Measurements from ENCODE around the gene ZFR2.
"Not testable (repeated sequence)": the region's sequence is repeated elsewhere in the genome, so short reads cannot be mapped to it uniquely, and the experiment has no call there.

The ZFR2 gene

GRCh38 chr19:3904233-3904632, 35.4 kb upstream of the ZFR2 start:
- DNase-seq (ENCODE audit: low read depth) = no peak
- TF ChIP-seq, protein P1, sequence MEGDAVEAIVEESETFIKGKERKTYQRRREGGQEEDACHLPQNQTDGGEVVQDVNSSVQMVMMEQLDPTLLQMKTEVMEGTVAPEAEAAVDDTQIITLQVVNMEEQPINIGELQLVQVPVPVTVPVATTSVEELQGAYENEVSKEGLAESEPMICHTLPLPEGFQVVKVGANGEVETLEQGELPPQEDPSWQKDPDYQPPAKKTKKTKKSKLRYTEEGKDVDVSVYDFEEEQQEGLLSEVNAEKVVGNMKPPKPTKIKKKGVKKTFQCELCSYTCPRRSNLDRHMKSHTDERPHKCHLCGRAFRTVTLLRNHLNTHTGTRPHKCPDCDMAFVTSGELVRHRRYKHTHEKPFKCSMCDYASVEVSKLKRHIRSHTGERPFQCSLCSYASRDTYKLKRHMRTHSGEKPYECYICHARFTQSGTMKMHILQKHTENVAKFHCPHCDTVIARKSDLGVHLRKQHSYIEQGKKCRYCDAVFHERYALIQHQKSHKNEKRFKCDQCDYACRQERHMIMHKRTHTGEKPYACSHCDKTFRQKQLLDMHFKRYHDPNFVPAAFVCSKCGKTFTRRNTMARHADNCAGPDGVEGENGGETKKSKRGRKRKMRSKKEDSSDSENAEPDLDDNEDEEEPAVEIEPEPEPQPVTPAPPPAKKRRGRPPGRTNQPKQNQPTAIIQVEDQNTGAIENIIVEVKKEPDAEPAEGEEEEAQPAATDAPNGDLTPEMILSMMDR (conservative IDR thresholded peaks at IDR 0.05; ENCODE audit: low read depth, low read length) = no peak
- no peak overlapping the region for H3K4me3 ChIP-seq (ENCODE audit: low read depth, low read length)

GRCh38 chr19:3902317-3902973, 33.6 kb upstream of the ZFR2 start:
- H3K4me3 ChIP-seq (ENCODE audit: low read depth, low read length) = no peak overlapping the region
- TF ChIP-seq, protein P1 (conservative IDR thresholded peaks at IDR 0.05; ENCODE audit: low read depth, low read length) = no peak
- DNase-seq (ENCODE audit: low read depth) = no peak

DNA sequence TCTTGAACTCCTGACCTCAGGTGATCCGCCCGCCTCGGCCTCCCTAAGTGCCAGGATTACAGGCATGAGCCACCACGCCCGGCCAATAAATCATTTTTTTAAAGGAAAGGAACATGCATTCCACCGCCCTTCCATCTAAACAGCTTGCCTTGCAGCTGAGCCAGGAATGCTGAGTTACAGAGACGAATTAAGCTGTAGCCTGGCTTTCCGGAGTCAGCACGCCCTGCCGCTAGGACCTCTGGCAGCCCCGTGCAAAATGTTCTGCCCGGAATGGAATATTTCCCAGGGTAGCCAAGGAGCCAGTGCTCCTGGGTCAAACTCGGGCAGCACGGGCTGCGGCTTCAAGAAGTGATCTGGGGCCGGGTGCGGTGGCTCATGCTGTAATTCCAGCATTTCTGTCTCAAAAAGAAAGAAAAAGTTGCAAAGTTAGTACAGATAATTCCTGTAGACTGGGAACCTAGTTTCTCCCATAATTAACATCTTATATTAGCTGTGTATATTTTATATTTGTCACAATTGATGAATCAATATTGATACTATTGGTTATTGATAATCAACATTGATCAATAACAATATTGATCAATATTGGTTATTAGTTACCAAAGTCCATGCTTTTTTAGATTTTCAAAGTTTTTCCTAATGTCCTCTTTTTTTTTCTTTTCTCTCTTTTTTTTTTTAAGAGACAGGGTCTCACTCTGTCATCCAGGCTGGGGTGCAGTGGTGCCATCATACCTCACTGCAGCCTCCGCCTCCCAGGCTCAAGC, 30.9 kb upstream of the ZFR2 start:
- TF ChIP-seq, protein P1 (conservative IDR thresholded peaks at IDR 0.05; ENCODE audit: low read depth, low read length) = no peak
- no peak overlapping the region for H3K4me3 ChIP-seq (ENCODE audit: low read depth, low read length)
- no peak for DNase-seq (ENCODE audit: low read depth)

GRCh38 chr19:3898426-3898825, 29.6 kb upstream of the ZFR2 start:
- DNase-seq (ENCODE audit: low read depth) = no peak
- TF ChIP-seq, protein P1 (conservative IDR thresholded peaks at IDR 0.05; ENCODE audit: low read depth, low read length) = no peak
- H3K4me3 ChIP-seq (ENCODE audit: low read depth, low read length) = no peak overlapping the region

DNA sequence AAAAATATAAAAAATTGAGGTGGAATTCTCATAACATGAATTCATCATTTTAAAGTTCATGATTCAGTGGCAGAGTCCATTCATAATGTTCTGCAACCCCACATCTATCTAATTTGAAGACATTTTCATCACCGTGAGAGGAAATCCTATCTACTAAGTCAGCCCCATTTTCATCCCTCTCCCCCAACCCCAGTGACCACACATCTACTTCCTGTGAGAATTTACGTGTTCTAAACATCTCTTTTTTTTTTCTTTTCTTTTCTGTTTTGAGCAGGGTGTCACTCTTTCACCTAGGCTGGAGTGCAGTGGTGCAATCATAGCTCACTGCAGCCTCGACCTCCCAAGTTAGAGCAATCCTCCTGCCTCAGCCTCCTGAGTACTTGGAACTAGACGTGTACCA, 29.1 kb upstream of the ZFR2 start:
- no peak overlapping the region for H3K4me3 ChIP-seq (ENCODE audit: low read depth, low read length)
- no peak for DNase-seq (ENCODE audit: low read depth)
- TF ChIP-seq, protein P1 (conservative IDR thresholded peaks at IDR 0.05; ENCODE audit: low read depth, low read length) = no peak

- H3K4me3 ChIP-seq (ENCODE audit: low read depth, low read length) = no peak overlapping the region
- DNase-seq (ENCODE audit: low read depth) = no peak
- TF ChIP-seq, protein P1 (conservative IDR thresholded peaks at IDR 0.05; ENCODE audit: low read depth, low read length) = no peak
These were observed 26.9 kb upstream of the ZFR2 start for GRCh38 chr19:3895788-3896187.

DNA sequence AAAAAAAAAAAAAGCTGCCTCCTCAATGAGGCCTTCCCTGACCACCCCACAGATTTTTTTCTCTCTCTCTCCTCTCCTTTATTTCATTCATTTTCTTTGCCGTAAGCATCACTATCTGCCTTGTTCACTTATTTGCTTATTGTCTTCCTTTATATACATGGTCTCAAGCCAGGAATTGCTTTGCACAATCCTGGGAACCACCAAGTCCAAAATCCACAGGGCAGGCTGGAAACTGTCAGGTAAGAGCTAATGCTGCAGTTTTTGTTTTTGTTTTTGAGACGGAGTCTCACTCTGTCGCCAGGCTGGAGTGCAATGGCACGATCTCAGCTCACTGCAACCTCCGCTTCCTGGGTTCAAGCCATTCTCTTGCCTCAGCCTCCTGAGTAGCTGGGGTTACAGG, 26.1 kb upstream of the ZFR2 start:
- not testable (repeated sequence) for H3K4me3 ChIP-seq (ENCODE audit: low read depth, low read length); DNase-seq (ENCODE audit: low read depth)
